ENCODE measurements around the gene PON2.
"Not testable (repeated sequence)": the region's sequence is repeated elsewhere in the genome, so short reads cannot be mapped to it uniquely, and the experiment has no call there.

Gene PON2

DNA sequence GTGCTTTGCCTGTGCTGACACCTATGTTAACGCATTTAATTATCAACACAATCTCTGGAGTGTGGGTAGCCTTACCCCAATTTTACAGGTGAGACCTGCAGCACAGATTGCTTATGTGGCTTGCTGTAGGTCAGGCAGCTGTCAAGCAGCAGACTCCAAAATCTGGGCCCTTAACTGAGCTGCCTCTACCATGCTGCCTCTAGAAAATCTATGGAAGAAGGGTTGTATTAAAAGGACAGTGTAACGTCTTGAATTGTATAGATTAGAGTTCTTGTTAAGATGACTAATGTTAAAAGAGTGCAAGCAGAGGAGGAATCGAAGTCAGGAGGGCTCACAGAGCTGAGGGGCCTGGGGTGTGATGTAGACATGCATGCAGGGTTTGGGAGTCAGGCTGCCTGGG is 37.4 kb downstream of the PON2 start:
- no peaks in the 10 kb centered on the region for H3K9me3 ChIP-seq (ENCODE audit: control insufficient read depth, low read depth, low read length)
- H3K4me1 ChIP-seq (ENCODE audit: control insufficient read depth, low read depth, low read length) = no peaks in the 10 kb centered on the region
- no peaks in the 10 kb centered on the region for H3K27me3 ChIP-seq (ENCODE audit: control insufficient read depth, insufficient read depth, low read length)
- no peak overlapping the region for H3K27ac ChIP-seq (ENCODE audit: low read length)
- H3K36me3 ChIP-seq (ENCODE audit: control insufficient read depth, low read depth, low read length) = no peaks in the 10 kb centered on the region
- no peak overlapping the region for H3K4me3 ChIP-seq (ENCODE audit: low read length)
- no peak overlapping the region for H3K9ac ChIP-seq (ENCODE audit: low read length)

DNA sequence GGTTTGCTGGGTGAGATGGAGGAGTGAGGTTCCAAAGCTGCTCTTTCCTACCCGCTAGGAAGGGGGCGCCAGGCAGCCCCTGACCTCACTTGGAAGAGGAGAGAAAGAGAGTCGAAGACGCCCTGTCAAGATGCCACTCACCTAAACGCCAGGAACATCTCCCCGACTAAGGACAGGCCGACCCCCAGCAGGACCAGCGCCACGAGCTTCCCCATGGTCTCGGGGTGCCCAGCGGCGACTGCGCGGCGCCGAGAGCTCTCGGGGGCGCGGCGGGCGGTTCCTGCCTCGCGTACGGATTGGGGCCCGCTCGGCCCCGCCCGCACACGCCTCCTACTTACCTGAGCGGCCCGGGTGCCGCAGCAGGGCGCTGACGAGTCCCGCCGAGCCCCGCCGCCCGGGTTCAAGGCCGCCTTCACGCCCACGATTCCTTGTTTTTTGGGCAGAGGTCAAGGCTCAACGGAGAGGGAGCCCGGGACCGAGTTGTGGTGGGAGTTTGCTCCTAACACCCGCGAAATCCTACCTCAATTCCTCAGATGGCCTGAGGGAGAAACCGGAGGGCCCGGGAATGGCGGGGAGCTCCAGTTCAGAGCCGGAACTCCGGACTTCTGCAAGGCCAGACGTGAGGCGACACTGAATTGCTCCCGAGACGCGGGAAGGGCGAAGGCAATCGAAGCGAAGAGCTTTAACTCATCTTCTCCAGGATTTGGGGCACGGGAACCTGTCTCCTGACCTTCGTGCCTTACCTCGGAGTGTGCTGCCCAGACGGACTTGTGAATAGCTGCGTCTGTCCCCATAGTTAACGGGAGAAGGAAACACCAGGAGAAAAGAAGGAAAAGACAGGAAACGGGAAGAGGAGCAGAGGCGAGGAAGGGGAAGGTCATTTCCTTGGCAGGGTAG is 38.4 kb downstream of the PON2 start, which contains the start of gene PON3:
Gene PON3, minus strand, starts transcription at position 240 of the 897 bp plus-strand sequence. Its CDS starts 25 bp downstream, at position 215.
- Histone ChIP-seq H3K9ac (ENCODE audit: low read length) (no peak within 1 kb of the TSS), H3K36me3 (ENCODE audit: control insufficient read depth, low read depth, low read length) (no peaks in the 10 kb centered on the region), H3K27ac (ENCODE audit: low read length) (no peak within 1 kb of the TSS), H3K9me3 (ENCODE audit: control insufficient read depth, low read depth, low read length) (no peaks in the 10 kb centered on the region), H3K4me1 (ENCODE audit: control insufficient read depth, low read depth, low read length) (no peaks in the 10 kb centered on the region), H3K27me3 (ENCODE audit: control insufficient read depth, insufficient read depth, low read length) (no peaks in the 10 kb centered on the region), H3K4me3 (ENCODE audit: low read length) (no peak within 1 kb of the TSS)

DNA sequence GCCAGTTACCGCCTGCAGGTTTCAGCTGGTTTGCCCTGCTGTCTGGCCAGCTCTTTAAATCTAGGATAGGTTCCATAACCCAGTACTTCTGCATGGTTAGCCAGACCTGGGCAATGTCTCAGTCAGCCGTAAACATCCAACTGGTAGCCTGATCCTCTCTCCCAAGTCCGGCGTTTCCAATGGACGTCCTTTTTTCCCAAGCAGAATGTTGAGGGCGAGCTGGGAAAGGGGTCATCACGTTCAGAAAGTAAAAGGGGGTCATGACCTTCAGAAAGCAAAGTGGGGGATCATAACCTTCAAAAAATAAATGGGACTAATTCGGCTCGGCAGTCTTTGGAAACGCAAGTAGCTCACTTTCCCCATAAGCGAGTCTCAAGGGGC is 39.1 kb downstream of the PON2 start:
- no peak overlapping the region for H3K4me3 ChIP-seq (ENCODE audit: low read length)
- H3K36me3 ChIP-seq (ENCODE audit: control insufficient read depth, low read depth, low read length) = no peaks in the 10 kb centered on the region
- H3K9ac ChIP-seq (ENCODE audit: low read length) = no peak overlapping the region
- no peaks in the 10 kb centered on the region for H3K9me3 ChIP-seq (ENCODE audit: control insufficient read depth, low read depth, low read length)
- H3K27ac ChIP-seq (ENCODE audit: low read length) = no peak overlapping the region
- H3K4me1 ChIP-seq (ENCODE audit: control insufficient read depth, low read depth, low read length) = no peaks in the 10 kb centered on the region
- H3K27me3 ChIP-seq (ENCODE audit: control insufficient read depth, insufficient read depth, low read length) = no peaks in the 10 kb centered on the region

DNA sequence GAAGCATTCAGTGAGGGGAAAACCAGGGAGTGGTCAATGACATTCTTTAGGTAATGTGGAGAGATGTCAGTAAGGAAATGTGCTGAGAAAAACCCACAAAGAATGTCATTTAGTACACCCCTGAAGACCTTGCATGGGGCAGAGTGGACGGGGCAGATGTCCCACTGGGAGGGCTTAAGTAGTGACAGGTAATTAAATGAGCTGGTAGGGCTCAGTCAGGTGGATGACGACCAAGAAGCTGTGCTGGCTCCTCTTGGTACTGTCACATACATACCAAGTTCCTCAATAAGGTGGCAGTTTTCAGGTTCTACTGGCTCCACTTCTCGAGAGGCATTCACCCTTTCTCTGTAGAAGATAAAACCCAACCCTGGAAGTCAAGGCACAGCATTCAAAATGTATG is 40.5 kb downstream of the PON2 start:
- Histone ChIP-seq H3K27ac (ENCODE audit: low read length) (no peak overlapping the region), H3K36me3 (ENCODE audit: control insufficient read depth, low read depth, low read length) (no peaks in the 10 kb centered on the region), H3K9ac (ENCODE audit: low read length) (no peak overlapping the region), H3K4me3 (ENCODE audit: low read length) (no peak overlapping the region), H3K27me3 (ENCODE audit: control insufficient read depth, insufficient read depth, low read length) (no peaks in the 10 kb centered on the region), H3K4me1 (ENCODE audit: control insufficient read depth, low read depth, low read length) (no peaks in the 10 kb centered on the region), H3K9me3 (ENCODE audit: control insufficient read depth, low read depth, low read length) (no peaks in the 10 kb centered on the region)

DNA sequence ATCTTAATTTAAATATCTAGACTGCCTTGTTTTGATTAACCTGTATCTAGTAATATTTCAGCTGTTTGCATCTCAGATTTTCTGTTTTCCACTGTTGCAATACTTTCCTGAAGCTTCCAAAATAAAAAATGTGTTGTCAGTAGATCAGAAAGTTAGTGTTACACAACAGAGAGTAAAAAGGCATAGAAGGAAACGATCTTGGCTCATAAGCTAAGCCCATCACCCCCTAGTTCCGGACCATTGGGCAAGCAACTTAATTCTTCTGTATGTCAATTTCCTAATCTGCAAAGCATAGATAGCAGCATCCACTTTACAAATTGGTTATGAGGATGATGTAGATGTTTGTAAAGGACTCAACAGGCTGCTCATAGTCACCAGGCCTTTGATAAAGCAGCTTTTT is 43.1 kb downstream of the PON2 start:
- H3K36me3 ChIP-seq (ENCODE audit: control insufficient read depth, low read depth, low read length) = no peaks in the 10 kb centered on the region
- no peaks in the 10 kb centered on the region for H3K4me1 ChIP-seq (ENCODE audit: control insufficient read depth, low read depth, low read length)
- H3K9me3 ChIP-seq (ENCODE audit: control insufficient read depth, low read depth, low read length) = no peaks in the 10 kb centered on the region
- no peaks in the 10 kb centered on the region for H3K27me3 ChIP-seq (ENCODE audit: control insufficient read depth, insufficient read depth, low read length)
- H3K4me3 ChIP-seq (ENCODE audit: low read length) = no peak overlapping the region
- no peak overlapping the region for H3K9ac ChIP-seq (ENCODE audit: low read length)
- H3K27ac ChIP-seq (ENCODE audit: low read length) = no peak overlapping the region

DNA sequence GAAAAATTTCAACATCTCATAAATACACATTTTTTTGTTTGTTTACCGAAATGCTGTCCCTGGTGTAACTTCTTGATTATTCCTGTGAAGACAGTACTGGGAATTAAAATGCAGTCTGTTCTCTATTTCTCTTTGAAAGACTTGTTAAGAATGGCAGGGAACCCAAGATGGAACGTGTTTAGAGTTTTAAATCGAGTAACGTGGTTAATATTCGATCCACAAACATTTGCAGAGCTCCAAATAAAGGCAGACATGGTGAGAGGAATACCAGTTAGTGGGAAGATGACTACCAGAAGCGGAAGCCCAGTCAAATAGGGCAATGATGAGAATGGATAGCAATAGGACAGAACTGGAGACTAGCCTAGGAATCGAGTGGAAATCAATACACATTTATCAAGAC is 45.3 kb downstream of the PON2 start:
- Histone ChIP-seq H3K27ac (ENCODE audit: low read length) (no peak overlapping the region), H3K36me3 (ENCODE audit: control insufficient read depth, low read depth, low read length) (no peaks in the 10 kb centered on the region), H3K4me1 (ENCODE audit: control insufficient read depth, low read depth, low read length) (no peaks in the 10 kb centered on the region), H3K9ac (ENCODE audit: low read length) (no peak overlapping the region), H3K27me3 (ENCODE audit: control insufficient read depth, insufficient read depth, low read length) (no peaks in the 10 kb centered on the region), H3K4me3 (ENCODE audit: low read length) (no peak overlapping the region), H3K9me3 (ENCODE audit: control insufficient read depth, low read depth, low read length) (no peaks in the 10 kb centered on the region)

DNA sequence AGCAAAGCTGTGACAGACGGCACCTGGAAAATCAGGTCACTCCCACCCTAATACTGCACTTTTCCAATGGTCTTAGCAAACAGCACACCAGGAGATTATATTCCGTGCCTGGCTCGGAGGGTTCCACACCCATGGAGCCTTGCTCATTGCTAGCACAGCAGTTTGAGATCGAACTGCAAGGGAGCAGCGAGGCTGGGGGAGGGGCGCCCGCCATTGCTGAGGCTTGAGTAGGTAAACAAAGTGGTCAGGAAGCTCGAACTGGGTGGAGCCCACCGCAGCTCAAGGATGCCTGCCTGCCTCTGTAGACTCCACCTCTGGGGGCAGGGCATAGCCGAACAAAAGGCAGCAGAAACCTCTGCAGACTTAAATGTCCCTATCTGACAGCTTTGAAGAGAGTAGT is 55.4 kb downstream of the PON2 start:
- H3K9me3 ChIP-seq (ENCODE audit: control insufficient read depth, low read depth, low read length); H3K9ac ChIP-seq (ENCODE audit: low read length); H3K4me1 ChIP-seq (ENCODE audit: control insufficient read depth, low read depth, low read length); H3K4me3 ChIP-seq (ENCODE audit: low read length); H3K27me3 ChIP-seq (ENCODE audit: control insufficient read depth, insufficient read depth, low read length); H3K27ac ChIP-seq (ENCODE audit: low read length); H3K36me3 ChIP-seq (ENCODE audit: control insufficient read depth, low read depth, low read length): not testable (repeated sequence)

DNA sequence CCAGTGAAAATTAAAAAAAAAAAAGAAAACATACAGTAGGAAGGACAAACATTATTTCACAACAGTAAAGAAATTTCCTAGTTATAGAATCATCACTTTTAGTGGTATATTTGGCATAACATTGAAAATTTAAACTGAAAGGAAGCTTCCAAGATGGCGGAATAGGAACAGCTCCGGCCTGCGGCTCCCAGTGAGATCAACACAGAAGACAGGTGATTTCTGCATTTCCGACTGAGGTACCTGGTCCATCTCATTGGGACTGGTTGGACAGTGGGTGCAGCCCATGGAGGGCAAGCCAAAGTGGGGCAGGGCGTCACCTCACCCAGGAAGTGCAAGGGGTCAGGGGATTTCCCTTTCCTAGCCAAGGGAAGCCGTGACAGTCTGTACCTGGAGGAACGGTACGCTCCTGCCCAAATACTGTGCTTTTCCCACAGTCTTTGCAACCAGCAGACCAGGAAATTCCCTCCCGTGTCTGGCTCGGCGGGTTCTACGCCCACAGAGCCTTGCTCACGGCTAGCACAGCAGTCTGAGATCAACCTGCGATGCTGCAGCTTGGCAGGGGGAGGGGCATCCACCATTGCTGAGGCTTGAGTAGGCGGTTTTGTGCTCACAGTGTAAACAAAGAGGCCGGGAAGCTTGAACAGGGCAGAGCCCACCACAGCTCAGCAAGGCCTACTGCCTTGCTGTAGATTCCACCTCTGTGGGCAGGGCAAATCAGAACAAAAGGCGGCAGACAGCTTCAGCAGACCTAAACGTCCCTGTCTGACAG is 58.0 kb downstream of the PON2 start:
- Histone ChIP-seq H3K27ac (ENCODE audit: low read length) (no peak overlapping the region), H3K9ac (ENCODE audit: low read length) (no peak overlapping the region), H3K9me3 (ENCODE audit: control insufficient read depth, low read depth, low read length) (no peaks in the 10 kb centered on the region), H3K36me3 (ENCODE audit: control insufficient read depth, low read depth, low read length) (no peaks in the 10 kb centered on the region), H3K27me3 (ENCODE audit: control insufficient read depth, insufficient read depth, low read length) (no peaks in the 10 kb centered on the region), H3K4me1 (ENCODE audit: control insufficient read depth, low read depth, low read length) (no peaks in the 10 kb centered on the region), H3K4me3 (ENCODE audit: low read length) (no peak overlapping the region)

DNA sequence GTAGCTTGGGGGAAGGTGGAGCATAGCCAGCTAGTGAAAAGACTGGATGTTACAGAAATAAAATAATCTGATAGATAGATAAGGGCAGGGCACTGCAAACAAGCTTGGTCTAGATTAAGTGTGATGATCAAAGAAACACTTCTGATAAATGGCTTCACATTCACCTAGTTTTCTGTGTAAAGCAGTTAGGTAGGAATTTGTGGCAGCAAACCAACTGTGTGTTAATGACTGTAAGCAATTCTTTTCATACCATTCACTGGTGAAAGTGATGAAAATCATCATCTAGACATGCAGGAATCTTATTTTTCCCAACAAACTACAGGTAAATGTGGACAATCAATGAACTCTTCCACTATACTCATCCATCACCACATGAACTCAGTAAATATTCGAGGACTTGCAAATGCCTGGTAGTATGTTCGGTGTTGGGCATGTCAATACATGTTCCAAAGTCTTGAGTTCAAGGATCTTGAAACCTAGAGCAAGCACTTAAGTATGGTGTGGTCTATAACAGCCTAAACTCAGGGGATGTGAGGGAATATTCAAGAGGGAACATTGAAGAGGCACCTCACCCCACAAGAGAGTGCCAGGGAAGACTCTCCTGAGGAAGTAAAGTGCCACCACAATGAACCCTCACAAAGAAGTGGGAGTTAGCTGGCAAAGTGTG is 59.1 kb downstream of the PON2 start:
- Histone ChIP-seq H3K36me3 (ENCODE audit: control insufficient read depth, low read depth, low read length) (no peaks in the 10 kb centered on the region), H3K9me3 (ENCODE audit: control insufficient read depth, low read depth, low read length) (no peaks in the 10 kb centered on the region), H3K4me3 (ENCODE audit: low read length) (no peak overlapping the region), H3K9ac (ENCODE audit: low read length) (no peak overlapping the region), H3K27me3 (ENCODE audit: control insufficient read depth, insufficient read depth, low read length) (no peaks in the 10 kb centered on the region), H3K4me1 (ENCODE audit: control insufficient read depth, low read depth, low read length) (no peaks in the 10 kb centered on the region), H3K27ac (ENCODE audit: low read length) (no peak overlapping the region)

DNA sequence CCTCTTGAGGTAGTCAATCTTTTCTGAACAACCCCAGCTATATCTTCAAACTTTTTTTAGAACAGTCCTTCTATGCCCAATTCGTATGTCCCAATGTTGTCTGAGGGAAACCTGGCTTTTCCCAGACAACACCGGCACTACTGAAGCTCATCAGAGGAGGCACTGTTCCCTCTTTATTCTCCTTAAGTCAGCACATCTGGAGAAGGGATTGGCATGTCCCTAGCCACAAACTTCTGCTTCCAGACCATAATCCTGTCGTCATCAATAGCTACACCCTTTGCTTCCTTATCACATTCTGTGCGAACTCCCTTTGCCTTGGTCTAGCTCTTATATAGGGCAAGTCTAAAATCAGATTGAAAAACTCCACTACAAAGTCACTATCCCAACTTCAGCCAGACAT is 61.5 kb downstream of the PON2 start:
- no peaks in the 10 kb centered on the region for H3K27me3 ChIP-seq (ENCODE audit: control insufficient read depth, insufficient read depth, low read length)
- no peaks in the 10 kb centered on the region for H3K36me3 ChIP-seq (ENCODE audit: control insufficient read depth, low read depth, low read length)
- no peak overlapping the region for H3K4me3 ChIP-seq (ENCODE audit: low read length)
- no peak overlapping the region for H3K9ac ChIP-seq (ENCODE audit: low read length)
- no peaks in the 10 kb centered on the region for H3K9me3 ChIP-seq (ENCODE audit: control insufficient read depth, low read depth, low read length)
- no peak overlapping the region for H3K27ac ChIP-seq (ENCODE audit: low read length)
- no peaks in the 10 kb centered on the region for H3K4me1 ChIP-seq (ENCODE audit: control insufficient read depth, low read depth, low read length)

DNA sequence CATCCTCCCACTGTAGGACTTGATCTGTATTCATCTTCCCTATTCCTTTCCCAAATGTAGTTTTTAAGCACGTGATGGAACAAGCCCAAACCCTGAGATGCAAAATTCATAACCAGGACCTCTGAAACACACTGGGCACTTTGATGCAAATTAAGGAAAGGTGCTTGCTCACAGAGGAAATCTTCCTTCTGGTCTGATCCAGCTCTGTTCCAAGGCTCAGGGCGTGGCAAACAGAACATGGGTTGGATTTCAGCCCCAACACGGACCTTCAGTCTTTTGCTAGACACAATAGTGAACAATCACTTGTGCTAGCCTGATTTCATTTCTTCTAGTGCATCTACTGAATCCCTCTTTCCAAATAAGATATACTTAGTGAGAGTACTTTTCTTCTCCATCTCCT is 66.6 kb downstream of the PON2 start:
- Histone ChIP-seq H3K4me3 (ENCODE audit: low read length) (no peak overlapping the region), H3K27ac (ENCODE audit: low read length) (no peak overlapping the region), H3K4me1 (ENCODE audit: control insufficient read depth, low read depth, low read length) (no peaks in the 10 kb centered on the region), H3K9me3 (ENCODE audit: control insufficient read depth, low read depth, low read length) (no peaks in the 10 kb centered on the region), H3K9ac (ENCODE audit: low read length) (no peak overlapping the region), H3K36me3 (ENCODE audit: control insufficient read depth, low read depth, low read length) (no peaks in the 10 kb centered on the region), H3K27me3 (ENCODE audit: control insufficient read depth, insufficient read depth, low read length) (no peaks in the 10 kb centered on the region)

All from iPS-18a (cell line).